ENCODE data around the gene RILPL2. TPM values are rescaled to one million over a fixed set of nuclear protein-coding genes. Genes with fewer than 3 reads are reported as not detected.

RILPL2 gene
- total and polyA plus RNA-seq, 2 of the 13 experiments (the other 11 are each of a cell fraction or from before 2014, with no cell fraction given): 2.7 to 8.1 TPM

DNA sequence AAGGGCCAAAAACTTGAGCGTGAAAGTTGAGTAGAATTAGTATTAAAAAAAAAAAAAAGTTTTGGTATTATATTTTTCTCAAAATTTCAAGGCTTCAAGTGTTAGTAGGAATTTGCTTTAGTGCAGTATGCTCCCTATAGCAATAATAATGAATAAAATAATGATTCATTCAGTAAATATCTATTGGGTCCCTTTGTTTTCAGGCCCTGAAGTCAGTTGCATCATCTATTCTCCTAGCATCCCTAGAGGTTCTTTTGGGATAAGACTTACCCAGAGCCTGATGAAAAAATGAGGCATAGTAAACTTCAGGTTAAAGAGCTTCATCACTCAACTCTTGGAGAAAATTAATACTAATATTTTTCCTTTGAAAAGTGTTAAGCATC lies 51.5 kb downstream of the RILPL2 start (continued):
- TF ChIP-seq NR0B2 (CRISPR knock-in tag; IDR thresholded peaks at IDR 0.05): no peak
- TF ChIP-seq CEBPG (CRISPR knock-in tag; IDR thresholded peaks at IDR 0.05): peak; percentile 53
- TF ChIP-seq, protein P1, sequence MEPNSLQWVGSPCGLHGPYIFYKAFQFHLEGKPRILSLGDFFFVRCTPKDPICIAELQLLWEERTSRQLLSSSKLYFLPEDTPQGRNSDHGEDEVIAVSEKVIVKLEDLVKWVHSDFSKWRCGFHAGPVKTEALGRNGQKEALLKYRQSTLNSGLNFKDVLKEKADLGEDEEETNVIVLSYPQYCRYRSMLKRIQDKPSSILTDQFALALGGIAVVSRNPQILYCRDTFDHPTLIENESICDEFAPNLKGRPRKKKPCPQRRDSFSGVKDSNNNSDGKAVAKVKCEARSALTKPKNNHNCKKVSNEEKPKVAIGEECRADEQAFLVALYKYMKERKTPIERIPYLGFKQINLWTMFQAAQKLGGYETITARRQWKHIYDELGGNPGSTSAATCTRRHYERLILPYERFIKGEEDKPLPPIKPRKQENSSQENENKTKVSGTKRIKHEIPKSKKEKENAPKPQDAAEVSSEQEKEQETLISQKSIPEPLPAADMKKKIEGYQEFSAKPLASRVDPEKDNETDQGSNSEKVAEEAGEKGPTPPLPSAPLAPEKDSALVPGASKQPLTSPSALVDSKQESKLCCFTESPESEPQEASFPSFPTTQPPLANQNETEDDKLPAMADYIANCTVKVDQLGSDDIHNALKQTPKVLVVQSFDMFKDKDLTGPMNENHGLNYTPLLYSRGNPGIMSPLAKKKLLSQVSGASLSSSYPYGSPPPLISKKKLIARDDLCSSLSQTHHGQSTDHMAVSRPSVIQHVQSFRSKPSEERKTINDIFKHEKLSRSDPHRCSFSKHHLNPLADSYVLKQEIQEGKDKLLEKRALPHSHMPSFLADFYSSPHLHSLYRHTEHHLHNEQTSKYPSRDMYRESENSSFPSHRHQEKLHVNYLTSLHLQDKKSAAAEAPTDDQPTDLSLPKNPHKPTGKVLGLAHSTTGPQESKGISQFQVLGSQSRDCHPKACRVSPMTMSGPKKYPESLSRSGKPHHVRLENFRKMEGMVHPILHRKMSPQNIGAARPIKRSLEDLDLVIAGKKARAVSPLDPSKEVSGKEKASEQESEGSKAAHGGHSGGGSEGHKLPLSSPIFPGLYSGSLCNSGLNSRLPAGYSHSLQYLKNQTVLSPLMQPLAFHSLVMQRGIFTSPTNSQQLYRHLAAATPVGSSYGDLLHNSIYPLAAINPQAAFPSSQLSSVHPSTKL (CRISPR knock-in tag; IDR thresholded peaks at IDR 0.05): no peak
- no peak for TF ChIP-seq ETV5 (CRISPR knock-in tag; IDR thresholded peaks at IDR 0.05; ENCODE audit: borderline replicate concordance)
- TF ChIP-seq PCBP2 (optimal IDR thresholded peaks at IDR 0.05; ENCODE audit: low read depth, low read length, poor library complexity, severe bottlenecking): no peak
- TF ChIP-seq, protein P2, sequence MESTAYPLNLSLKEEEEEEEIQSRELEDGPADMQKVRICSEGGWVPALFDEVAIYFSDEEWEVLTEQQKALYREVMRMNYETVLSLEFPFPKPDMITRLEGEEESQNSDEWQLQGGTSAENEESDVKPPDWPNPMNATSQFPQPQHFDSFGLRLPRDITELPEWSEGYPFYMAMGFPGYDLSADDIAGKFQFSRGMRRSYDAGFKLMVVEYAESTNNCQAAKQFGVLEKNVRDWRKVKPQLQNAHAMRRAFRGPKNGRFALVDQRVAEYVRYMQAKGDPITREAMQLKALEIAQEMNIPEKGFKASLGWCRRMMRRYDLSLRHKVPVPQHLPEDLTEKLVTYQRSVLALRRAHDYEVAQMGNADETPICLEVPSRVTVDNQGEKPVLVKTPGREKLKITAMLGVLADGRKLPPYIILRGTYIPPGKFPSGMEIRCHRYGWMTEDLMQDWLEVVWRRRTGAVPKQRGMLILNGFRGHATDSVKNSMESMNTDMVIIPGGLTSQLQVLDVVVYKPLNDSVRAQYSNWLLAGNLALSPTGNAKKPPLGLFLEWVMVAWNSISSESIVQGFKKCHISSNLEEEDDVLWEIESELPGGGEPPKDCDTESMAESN (CRISPR knock-in tag; conservative IDR thresholded peaks at IDR 0.05): 0 out of 2 replicates have a peak, but pooled peaks have one; percentile 6
- no peak for TF ChIP-seq XRCC5 (optimal IDR thresholded peaks at IDR 0.05; ENCODE audit: low read length)
- no peak for TF ChIP-seq E2F2 (CRISPR knock-in tag; IDR thresholded peaks at IDR 0.05; ENCODE audit: borderline replicate concordance)
- TF ChIP-seq TERF1 (CRISPR knock-in tag; IDR thresholded peaks at IDR 0.05): no peak

All from HepG2 (cell line).